ENCODE measurements around the gene SPDEF. TPM values are rescaled to one million over a fixed set of nuclear protein-coding genes. Genes with fewer than 3 reads are reported as not detected.

The SPDEF gene
- total RNA-seq, 1 donor from 2014 or later, result not detected

Other genes starting within 250 kb of the SPDEF start
- gene NUDT3, start 163.7 kb downstream of the SPDEF start, total RNA-seq, result 19.3 and 26.9 TPM in 2 replicates
- 755 and 4,125 TPM in 2 replicates for gene RPS10, start 130.3 kb downstream of the SPDEF start, total RNA-seq
- under 0.01 TPM in 1 of 2 replicates, not detected in the other for gene PACSIN1, start 90.3 kb downstream of the SPDEF start, total RNA-seq
- gene ILRUN, start 140.4 kb upstream of the SPDEF start, total RNA-seq, result 69.6 and 70.0 TPM in 2 replicates
- gene SNRPC, start 201.2 kb upstream of the SPDEF start, total RNA-seq, result 23.6 and 42.4 TPM in 2 replicates
- 9.9 and 23.7 TPM in 2 replicates for gene BLTP3A, start 235.8 kb upstream of the SPDEF start, total RNA-seq